GM20431 (cell line): Measurements from ENCODE around the gene FBXO2.
"Not testable (repeated sequence)": the region's sequence is repeated elsewhere in the genome, so short reads cannot be mapped to it uniquely, and the experiment has no call there.

Experiments
- in situ Hi-C: fragments of 300-500 bp; cut with MseI, MboI; formaldehyde crosslinking; loops from one replicate; pipeline ENCODE4 v1.15.0; 2020; ENCODE audit warnings: low sequenced_read_pairs; ENCODE audit not compliant: unreplicated experiment

FBXO2 gene

GRCh38 chr1:11608596-11609130, 45.6 kb downstream of the FBXO2 start:
- in situ Hi-C loops, result not testable (repeated sequence)

GRCh38 chr1:11606775-11607174, 47.5 kb downstream of the FBXO2 start:
- in situ Hi-C loops, result no loop called here

GRCh38 chr1:11602981-11603380, 51.2 kb downstream of the FBXO2 start:
- in situ Hi-C loops, result no loop called here

- in situ Hi-C loops, result no loop called here
Measured at GRCh38 chr1:11602424-11602823, 51.8 kb downstream of the FBXO2 start.

GRCh38 chr1:11600836-11601235, 53.4 kb downstream of the FBXO2 start:
- in situ Hi-C loops, result no loop called here

- in situ Hi-C loops, result no loop called here
Measured at GRCh38 chr1:11599891-11600576, 54.2 kb downstream of the FBXO2 start.

GRCh38 chr1:11598461-11598860, 55.8 kb downstream of the FBXO2 start:
- in situ Hi-C loops, result no loop called here
